HG02870 (cell line): ENCODE data around the gene CISD3.

Experiments used
- ATAC-seq: cut with Tn5 transposase; IDR thresholded peaks from one replicate; pipeline ENCODE4 v1.9.1; 2021; ENCODE audit warnings: mild to moderate bottlenecking, moderate library complexity; ENCODE audit not compliant: unreplicated experiment

Gene CISD3

GRCh38 chr17:38766341-38766740, 36.2 kb downstream of the CISD3 start:
- no peak for ATAC-seq

- no peak for ATAC-seq
Observed at GRCh38 chr17:38768417-38768816, 38.3 kb downstream of the CISD3 start.

GRCh38 chr17:38773258-38773657, 43.1 kb downstream of the CISD3 start:
- ATAC-seq = no peak

- ATAC-seq = no peak
Observed at GRCh38 chr17:38777641-38778250, 47.6 kb downstream of the CISD3 start.

- ATAC-seq = no peak
Observed at GRCh38 chr17:38779965-38780752, 50.0 kb downstream of the CISD3 start.

- no peak for ATAC-seq
Observed at GRCh38 chr17:38783227-38783626, 53.1 kb downstream of the CISD3 start.
